ENCODE data around the gene BCAM.

GRCh38 chr19:44822670-44823372 lies 13.9 kb downstream of the BCAM start:
- TF ChIP-seq CTCF (IDR thresholded peaks at IDR 0.05; ENCODE audit: low read depth, low read length, missing input control), result no peak
- TF ChIP-seq MAX (IDR thresholded peaks at IDR 0.05), result no peak
- TF ChIP-seq REST (IDR thresholded peaks at IDR 0.05), result no peak
